ENCODE results near the gene CLIC5. TPM values are rescaled to one million over a fixed set of nuclear protein-coding genes. Genes with fewer than 3 reads are reported as not detected.

CLIC5 gene
- total RNA-seq, 1 experiment from 2014 or later: 0.20 TPM

DNA sequence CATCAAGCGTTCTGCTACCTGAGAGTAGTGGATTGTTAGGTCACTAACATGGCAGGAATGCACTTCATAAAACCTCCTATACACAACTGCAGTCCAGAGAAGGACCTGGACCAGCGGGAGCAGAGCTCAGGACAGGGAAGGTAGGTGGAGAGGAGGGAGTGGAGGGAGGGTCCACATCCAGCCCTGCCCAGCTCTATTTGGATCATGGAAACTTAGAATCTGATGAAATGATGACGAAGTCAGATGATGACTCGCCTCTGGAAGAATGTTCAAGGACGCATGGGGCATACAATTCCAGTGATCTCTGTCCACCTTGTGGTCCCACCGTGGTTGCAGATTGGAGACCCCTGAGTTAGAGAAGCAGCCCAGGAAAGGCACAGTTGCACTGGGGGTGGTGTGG, 68.8 kb downstream of the CLIC5 start:
- H3K27ac Mint-ChIP-seq: no peak overlapping the region
- Histone ChIP-seq H3K9ac (ENCODE audit: extremely low read depth, insufficient read length, low read length) (no peak overlapping the region), H3K9me3 (ENCODE audit: control insufficient read depth, low read depth, low read length) (no peaks in the 10 kb centered on the region), H2AFZ (ENCODE audit: low read length) (no peak overlapping the region), H4K5ac (ENCODE audit: insufficient read length, low read depth, low read length) (no peak overlapping the region), H2BK12ac (ENCODE audit: insufficient read length, low read depth, low read length) (no peak overlapping the region), H4K8ac (replicated peaks; ENCODE audit: insufficient read length, low read depth, low read length) (no peak overlapping the region), H3K14ac (ENCODE audit: insufficient read depth, low read length) (no peak overlapping the region), H3K4me1 (ENCODE audit: insufficient read depth, low read length) (peaks cover 4% of the 10 kb centered on the region; the same call in 1 of the 2 replicates), H3K4ac (ENCODE audit: low read depth, low read length) (no peak overlapping the region), H2AK5ac (ENCODE audit: insufficient read length, low read length) (no peak overlapping the region), H3K23me2 (ENCODE audit: insufficient read length, low read depth, low read length, poor library complexity, severe bottlenecking) (no peaks in the 10 kb centered on the region), H4K91ac (ENCODE audit: insufficient read length, low read depth, low read length) (no peak overlapping the region), H2BK120ac (ENCODE audit: low read depth, low read length, poor library complexity, severe bottlenecking) (no peak overlapping the region), H3K79me1 (ENCODE audit: insufficient read depth, low read depth, low read length, poor library complexity, severe bottlenecking) (no peaks in the 10 kb centered on the region), H3K27me3 (ENCODE audit: insufficient read depth, low read length) (no peaks in the 10 kb centered on the region), H3K23ac (ENCODE audit: insufficient read length, low read depth, low read length) (no peak overlapping the region), H3K4me2 (ENCODE audit: insufficient read depth, insufficient read length, low read length) (no peak overlapping the region), H3K79me2 (ENCODE audit: insufficient read depth, low read length) (no peaks in the 10 kb centered on the region), H4K20me1 (ENCODE audit: control insufficient read depth, insufficient read depth, insufficient read length) (no peaks in the 10 kb centered on the region), H3K56ac (ENCODE audit: insufficient read length, low read depth, low read length) (no peak overlapping the region), H3K27ac (ENCODE audit: insufficient read length, low read depth, low read length) (no peak overlapping the region), H3K18ac (ENCODE audit: insufficient read length, low read depth, low read length) (no peak overlapping the region), H2BK15ac (ENCODE audit: low read depth, low read length) (no peak overlapping the region), H2BK20ac (ENCODE audit: low read depth, low read length, poor library complexity, severe bottlenecking) (no peak overlapping the region), H2BK5ac (ENCODE audit: insufficient read length, low read length) (no peak overlapping the region), H3T11ph (ENCODE audit: low read length) (no peak overlapping the region)
- no peaks in the 10 kb centered on the region for H3K9me3 Mint-ChIP-seq
- peaks cover 13 to 20% of the 10 kb centered on the region in 2 experiments for H3K4me1 Mint-ChIP-seq
- H3K27me3 Mint-ChIP-seq (ENCODE audit: low read depth): peaks cover 7% of the 10 kb centered on the region
- no peak for DNase-seq
- TF ChIP-seq CTCF (conservative IDR thresholded peaks at IDR 0.05): no peak
- H3K36me3 Mint-ChIP-seq (ENCODE audit: insufficient read depth in 1 of 3, low read depth in 3 of 3): no peaks in the 10 kb centered on the region
- WGBS (ENCODE audit: extremely low coverage, insufficient read length, low lambda C conversion rate): no CpG with 5 or more reads among the region's 6 CpGs
- H3K4me3 Mint-ChIP-seq: no peak overlapping the region

Data from H9 (cell line).